ENCODE measurements around the gene FGF13. TPM values are rescaled to one million over a fixed set of nuclear protein-coding genes. Genes with fewer than 3 reads are reported as not detected.

The FGF13 gene
- polyA plus RNA-seq, 1 donor (not counting 4 experiments of a cell fraction or from before 2014, with no cell fraction given) = not detected

DNA sequence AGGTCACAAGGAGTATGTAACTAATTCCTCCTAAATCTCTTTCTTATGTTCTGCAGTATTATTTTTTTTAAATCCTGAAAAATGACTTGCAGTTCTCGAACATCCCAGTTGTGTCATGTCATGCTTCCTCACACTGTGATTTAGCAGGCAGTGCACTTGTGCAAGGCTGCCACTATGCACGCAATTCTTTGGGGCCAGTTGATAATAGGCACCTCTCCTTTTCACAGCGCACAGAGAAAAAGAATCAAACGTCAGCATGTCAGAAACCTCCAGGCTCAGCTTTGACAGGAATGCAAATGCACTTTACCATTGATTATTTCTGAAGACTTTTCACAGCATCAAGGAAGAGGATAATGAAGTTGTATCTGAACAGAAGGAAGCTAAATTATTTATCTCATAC is 62.9 kb downstream of the FGF13 start:
- Histone ChIP-seq H3K27ac (ENCODE audit: control insufficient read depth, insufficient read depth, low read length) (no peak overlapping the region), H3K4me1 (ENCODE audit: control insufficient read depth, extremely low read depth, insufficient read depth, low read length) (no peaks in the 10 kb centered on the region), H3K4me3 (ENCODE audit: control insufficient read depth in 2 of 3, extremely low read depth in 1 of 3, insufficient read depth in 2 of 3, low read depth in 1 of 3, low read length in 3 of 3) (no peak overlapping the region), H2AFZ (ENCODE audit: control insufficient read depth, low read length) (no peak overlapping the region), H3K36me3 (ENCODE audit: control insufficient read depth in 2 of 2, extremely low read depth in 1 of 2, insufficient read depth in 2 of 2, low read length in 2 of 2) (no peaks in the 10 kb centered on the region), H3K4me2 (ENCODE audit: control insufficient read depth, extremely low read depth, insufficient read depth, low read depth, low read length) (no peak overlapping the region), H4K20me1 (ENCODE audit: control insufficient read depth, extremely low read depth, insufficient read depth, low read length) (no peaks in the 10 kb centered on the region), H3K27me3 (ENCODE audit: control insufficient read depth, extremely low read depth, insufficient read depth, low read length) (no peaks in the 10 kb centered on the region), H3K9me3 (ENCODE audit: control insufficient read depth, low read depth, low read length) (no peaks in the 10 kb centered on the region), H3K79me2 (ENCODE audit: control insufficient read depth, insufficient read depth, low read length) (no peaks in the 10 kb centered on the region), H3K9ac (ENCODE audit: control insufficient read depth, extremely low read depth, insufficient read depth, low read length) (no peak overlapping the region), H3K9me1 (ENCODE audit: control insufficient read depth, extremely low read depth, insufficient read depth, low read length) (no peaks in the 10 kb centered on the region)
- DNase-seq (ENCODE audit: low read depth, low spot score) (no peak), FAIRE-seq (no peak)
- no peak for TF ChIP-seq EZH2 (IDR thresholded peaks at IDR 0.05; ENCODE audit: low read length)
- TF ChIP-seq, protein P1, sequence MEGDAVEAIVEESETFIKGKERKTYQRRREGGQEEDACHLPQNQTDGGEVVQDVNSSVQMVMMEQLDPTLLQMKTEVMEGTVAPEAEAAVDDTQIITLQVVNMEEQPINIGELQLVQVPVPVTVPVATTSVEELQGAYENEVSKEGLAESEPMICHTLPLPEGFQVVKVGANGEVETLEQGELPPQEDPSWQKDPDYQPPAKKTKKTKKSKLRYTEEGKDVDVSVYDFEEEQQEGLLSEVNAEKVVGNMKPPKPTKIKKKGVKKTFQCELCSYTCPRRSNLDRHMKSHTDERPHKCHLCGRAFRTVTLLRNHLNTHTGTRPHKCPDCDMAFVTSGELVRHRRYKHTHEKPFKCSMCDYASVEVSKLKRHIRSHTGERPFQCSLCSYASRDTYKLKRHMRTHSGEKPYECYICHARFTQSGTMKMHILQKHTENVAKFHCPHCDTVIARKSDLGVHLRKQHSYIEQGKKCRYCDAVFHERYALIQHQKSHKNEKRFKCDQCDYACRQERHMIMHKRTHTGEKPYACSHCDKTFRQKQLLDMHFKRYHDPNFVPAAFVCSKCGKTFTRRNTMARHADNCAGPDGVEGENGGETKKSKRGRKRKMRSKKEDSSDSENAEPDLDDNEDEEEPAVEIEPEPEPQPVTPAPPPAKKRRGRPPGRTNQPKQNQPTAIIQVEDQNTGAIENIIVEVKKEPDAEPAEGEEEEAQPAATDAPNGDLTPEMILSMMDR (optimal IDR thresholded peaks at IDR 0.05 in 1 of 3, IDR thresholded peaks at IDR 0.05 in 1 of 3, conservative IDR thresholded peaks at IDR 0.05 in 1 of 3; ENCODE audit: extremely low read depth in 1 of 3, insufficient read depth in 2 of 3, low read length in 3 of 3) = no peak
- dilution Hi-C loops (cut with MboI; ENCODE audit: extremely low pct_ligation_motif_present, low sequenced_read_pairs) = no loop called here

DNA sequence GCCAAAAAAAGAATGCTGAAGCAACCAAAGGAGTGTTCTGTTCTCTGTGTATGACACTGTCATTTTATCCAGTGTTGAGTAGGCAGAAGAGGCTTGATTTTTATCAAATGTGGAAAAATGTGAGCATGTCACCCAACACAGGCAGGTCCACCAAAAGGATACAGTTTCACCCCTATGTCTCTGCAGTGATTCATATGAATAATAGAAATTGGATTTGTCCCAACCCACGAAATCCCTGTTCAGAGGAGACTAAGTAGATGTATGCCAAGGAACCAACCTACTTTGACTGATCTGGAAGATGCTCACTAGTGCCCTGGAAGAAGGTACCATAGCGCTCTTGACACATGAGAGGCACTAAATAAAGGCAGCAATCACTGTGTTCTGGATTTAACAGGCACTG is 72.5 kb downstream of the FGF13 start:
- dilution Hi-C loops (cut with MboI; ENCODE audit: extremely low pct_ligation_motif_present, low sequenced_read_pairs) = no loop called here
- Histone ChIP-seq H3K4me1 (ENCODE audit: control insufficient read depth, extremely low read depth, insufficient read depth, low read length) (no peaks in the 10 kb centered on the region), H3K27ac (ENCODE audit: control insufficient read depth, insufficient read depth, low read length) (no peak overlapping the region), H3K79me2 (ENCODE audit: control insufficient read depth, insufficient read depth, low read length) (no peaks in the 10 kb centered on the region), H3K4me3 (ENCODE audit: control insufficient read depth in 2 of 3, extremely low read depth in 1 of 3, insufficient read depth in 2 of 3, low read depth in 1 of 3, low read length in 3 of 3) (no peak overlapping the region), H3K27me3 (ENCODE audit: control insufficient read depth, extremely low read depth, insufficient read depth, low read length) (no peaks in the 10 kb centered on the region), H3K9me3 (ENCODE audit: control insufficient read depth, low read depth, low read length) (no peaks in the 10 kb centered on the region), H3K36me3 (ENCODE audit: control insufficient read depth in 2 of 2, extremely low read depth in 1 of 2, insufficient read depth in 2 of 2, low read length in 2 of 2) (no peaks in the 10 kb centered on the region), H3K9me1 (ENCODE audit: control insufficient read depth, extremely low read depth, insufficient read depth, low read length) (no peaks in the 10 kb centered on the region), H3K4me2 (ENCODE audit: control insufficient read depth, extremely low read depth, insufficient read depth, low read depth, low read length) (no peak overlapping the region), H4K20me1 (ENCODE audit: control insufficient read depth, extremely low read depth, insufficient read depth, low read length) (no peaks in the 10 kb centered on the region), H3K9ac (ENCODE audit: control insufficient read depth, extremely low read depth, insufficient read depth, low read length) (no peak overlapping the region), H2AFZ (ENCODE audit: control insufficient read depth, low read length) (no peak overlapping the region)
- FAIRE-seq = no peak
- no peak for TF ChIP-seq EZH2 (IDR thresholded peaks at IDR 0.05; ENCODE audit: low read length)
- TF ChIP-seq, protein P1 (optimal IDR thresholded peaks at IDR 0.05 in 1 of 3, IDR thresholded peaks at IDR 0.05 in 1 of 3, conservative IDR thresholded peaks at IDR 0.05 in 1 of 3; ENCODE audit: extremely low read depth in 1 of 3, insufficient read depth in 2 of 3, low read length in 3 of 3) = no peak
- no peak for DNase-seq (ENCODE audit: low read depth, low spot score)

Small RNA genes lying within 50 kb of the gene (small RNA-seq; reads per million reads assigned to genes)
- gene AL031386.1 (ENCODE audit: insufficient read length in 3 of 3, low read depth in 3 of 3, low replicate concordance in 1 of 3) (0 reads per million in 3 experiments), gene MIR504 (ENCODE audit: insufficient read length in 3 of 3, low read depth in 3 of 3, low replicate concordance in 1 of 3) (0 reads per million in 3 experiments)

Data from keratinocyte (primary cell).